Adrenal gland (tissue), 5 donors: ENCODE results near the gene ZNF282.

Experiments
- CTCF ChIP-seq, 6 experiments: fragments of 450-650 bp in 4 of 6; fragments of 200-600 bp in 2 of 6; sonication (generic) in 1 of 6; IDR thresholded peaks; 1 replicate in 5 of 6; 2 replicates in 1 of 6; pipeline versions ENCODE4 v1.5.1 to v1.8.0; 2016 to 2021; ENCODE audit warnings: antibody characterized with exemption in 6 of 6, mild to moderate bottlenecking in 2 of 6, moderate library complexity in 1 of 6
- POLR2A ChIP-seq, 2 donors: fragments of 450-650 bp; IDR thresholded peaks; one replicate each; pipeline ENCODE4 v1.6.1; 2017; ENCODE audit warnings: antibody characterized with exemption in 2 of 2, mild to moderate bottlenecking in 2 of 2, moderate library complexity in 1 of 2
- donor health status: DM: no; HTN: no; CAD: no.

GRCh38 chr7:149261829-149262617, 66.7 kb downstream of the ZNF282 start, which contains the start of gene ZNF783:
- TF ChIP-seq CTCF (IDR thresholded peaks at IDR 0.05) = peak in 5 of 6 experiments; percentile 31 to 93 (median 87)
- peak; percentile 39 to 55 for TF ChIP-seq POLR2A (IDR thresholded peaks at IDR 0.05)
